Measurements from ENCODE around the gene MFSD11.
"Not testable (repeated sequence)": the region's sequence is repeated elsewhere in the genome, so short reads cannot be mapped to it uniquely, and the experiment has no call there.

Gene MFSD11

DNA sequence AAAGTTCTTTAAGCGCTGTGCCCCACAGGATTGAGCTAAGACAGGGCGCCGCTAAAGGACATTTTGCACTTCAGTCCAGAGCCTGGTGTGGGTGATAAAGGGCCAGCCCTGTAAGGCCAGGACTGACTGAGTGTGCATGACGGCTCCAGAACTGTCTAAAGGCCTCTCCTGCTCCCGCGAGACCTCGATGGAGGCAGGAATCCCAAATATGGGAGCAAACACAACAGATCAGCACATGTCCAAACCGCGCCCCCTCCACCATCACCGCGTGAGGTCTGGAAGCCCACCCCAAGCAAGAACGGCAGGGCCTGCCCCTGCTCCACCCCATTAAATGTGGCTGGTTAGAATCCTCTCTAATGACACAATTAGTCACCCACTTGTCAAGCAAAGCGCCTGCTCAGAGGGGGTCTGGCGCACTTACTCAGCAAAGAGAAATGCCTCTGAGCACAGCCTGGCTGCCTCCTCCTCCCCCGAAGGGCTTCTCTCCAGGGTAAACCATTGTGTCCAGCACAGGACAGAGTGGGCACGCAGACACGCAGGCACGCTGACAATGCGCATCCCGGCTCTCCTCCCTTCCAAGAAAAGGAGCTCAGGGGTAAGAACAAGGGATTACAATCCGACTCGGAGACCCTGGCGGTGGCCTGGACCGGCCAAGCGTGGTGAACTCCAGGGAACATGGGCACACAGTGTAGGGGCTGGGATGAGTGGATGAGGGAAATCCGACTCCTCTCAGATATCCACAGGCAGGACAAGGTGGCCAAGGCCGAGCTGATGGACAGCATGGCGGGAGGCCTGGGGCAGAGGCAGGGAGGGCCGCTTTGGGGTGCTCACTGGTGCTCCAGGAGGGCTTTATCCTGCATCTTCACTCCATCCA is 28.6 kb upstream of the MFSD11 start:
- DNase-seq (ENCODE audit: low spot score), result no peak

- not testable (repeated sequence) for DNase-seq (ENCODE audit: low spot score)
These were observed 27.7 kb upstream of the MFSD11 start for GRCh38 chr17:76709951-76710862.

GRCh38 chr17:76710863-76711611 is 26.9 kb upstream of the MFSD11 start, which contains the start of gene MXRA7:
Gene MXRA7 (minus strand): TSS chr17:76710965. CDS start chr17:76710946, 19 bp downstream.
- DNase-seq (ENCODE audit: low spot score), result peak; percentile 56

DNA sequence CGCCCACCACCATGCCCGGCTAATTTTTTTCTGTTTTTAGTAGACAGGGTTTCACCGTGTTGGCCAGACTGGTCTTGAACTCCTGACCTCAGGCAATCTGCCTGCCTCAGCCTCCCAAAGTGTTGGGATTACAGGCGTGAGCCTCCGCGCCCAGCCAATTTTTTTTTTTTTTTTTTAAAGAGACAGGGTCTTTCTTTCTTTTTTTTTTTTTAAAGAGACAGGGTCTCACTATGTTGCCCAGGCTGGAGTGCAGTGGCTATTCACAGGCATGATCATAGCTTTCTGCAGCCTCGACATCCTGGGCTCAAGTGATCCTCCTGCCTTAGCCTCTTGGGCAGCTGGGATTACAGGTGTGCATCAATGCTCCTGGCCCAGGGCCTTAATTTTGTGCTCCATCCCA is 25.6 kb upstream of the MFSD11 start:
- not testable (repeated sequence) for DNase-seq (ENCODE audit: low spot score)

DNA sequence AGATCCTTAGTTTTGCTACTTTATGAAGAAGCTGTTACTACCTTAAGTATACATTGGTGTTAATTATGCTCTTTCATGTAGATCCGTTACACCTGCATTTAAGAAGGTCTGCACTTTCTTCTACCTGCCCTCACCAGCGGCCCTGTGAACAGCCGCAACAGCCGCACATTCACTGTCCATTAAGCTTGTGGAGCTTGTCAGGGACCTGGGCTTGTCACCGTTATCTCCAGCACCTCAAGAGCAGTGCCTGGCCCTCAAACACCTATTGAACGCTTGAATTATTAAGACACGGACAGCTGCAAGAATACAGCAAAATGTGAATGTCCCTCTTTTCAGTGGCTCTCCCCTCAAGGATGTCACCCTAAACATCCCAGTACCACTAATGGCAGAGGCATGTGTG is 24.2 kb upstream of the MFSD11 start:
- no peak for DNase-seq (ENCODE audit: low spot score)

DNA sequence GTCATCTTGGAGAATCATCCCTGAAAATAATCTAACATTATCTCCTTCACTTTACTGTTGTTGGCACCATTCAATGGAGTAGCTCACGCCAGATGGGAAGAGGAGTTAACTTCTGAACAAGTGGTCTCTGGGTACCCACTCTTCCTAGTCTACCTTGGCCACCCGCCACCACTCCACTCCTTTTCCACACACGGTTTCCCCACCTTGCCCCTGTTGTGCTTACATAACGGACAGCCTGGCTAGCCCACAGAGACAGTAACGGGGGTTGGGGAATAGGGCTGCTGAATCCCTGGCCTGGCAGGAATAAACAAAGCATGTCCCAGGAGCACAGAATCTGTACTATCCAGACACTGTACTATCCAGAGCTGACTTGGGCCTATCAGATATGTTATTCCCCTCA is 23.6 kb upstream of the MFSD11 start:
- no peak for DNase-seq (ENCODE audit: low spot score)

GRCh38 chr17:76714822-76715495 is 23.0 kb upstream of the MFSD11 start:
- DNase-seq (ENCODE audit: low spot score), result peak; percentile 54

DNA sequence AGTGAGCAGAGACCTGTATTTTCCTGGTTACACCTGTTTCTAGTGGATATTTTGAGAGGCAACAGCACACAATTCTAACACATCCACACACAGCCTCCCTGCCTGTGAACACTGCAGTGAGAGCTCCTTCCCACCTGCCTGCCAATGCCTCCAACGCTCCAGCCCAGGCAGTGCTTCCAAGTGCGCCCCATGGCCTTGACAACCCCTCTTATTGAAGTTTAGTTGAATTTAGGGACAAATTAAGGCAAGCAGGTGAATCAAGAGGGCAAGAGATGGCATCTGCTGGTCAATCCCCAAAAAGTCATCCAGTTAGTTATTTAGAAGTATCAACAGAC is 22.5 kb upstream of the MFSD11 start:
- DNase-seq (ENCODE audit: low spot score), result no peak

DNA sequence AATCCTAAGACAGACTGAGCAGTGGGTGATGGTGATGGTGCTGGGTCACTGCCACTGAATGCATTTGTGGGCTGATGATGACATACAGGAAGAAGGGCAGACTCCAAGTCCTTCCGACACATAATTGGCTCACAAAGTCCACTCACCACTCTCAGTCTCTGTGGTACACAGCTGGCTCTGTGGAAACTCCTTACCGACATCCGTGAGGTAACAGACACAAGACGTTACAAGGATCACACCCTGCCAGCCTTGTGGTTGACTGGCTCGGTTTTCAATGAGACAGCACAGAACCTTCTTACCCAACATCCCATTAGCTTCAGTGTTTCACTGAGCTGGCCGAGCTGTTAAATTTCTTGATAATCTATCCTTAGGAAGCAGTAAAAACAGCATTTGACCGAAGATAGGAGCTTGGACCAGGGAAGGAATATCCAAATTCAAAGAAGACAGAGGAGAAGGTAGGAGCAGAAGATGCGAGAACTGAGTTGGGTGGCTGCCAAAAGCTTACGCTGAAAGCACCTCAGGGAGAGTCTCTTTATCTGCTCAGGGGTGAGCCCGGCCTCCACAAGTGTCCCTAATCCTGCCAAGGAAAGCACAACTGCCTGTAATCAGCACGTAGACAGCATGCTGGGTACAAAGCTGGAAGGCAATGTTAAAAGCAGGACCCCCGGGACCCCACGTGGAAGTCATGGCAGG is 21.6 kb upstream of the MFSD11 start:
- peak; percentile 60 for DNase-seq (ENCODE audit: low spot score)

GRCh38 chr17:76716839-76717215 is 21.1 kb upstream of the MFSD11 start:
- no peak for DNase-seq (ENCODE audit: low spot score)

GRCh38 chr17:76718516-76718915 is 19.4 kb upstream of the MFSD11 start:
- no peak for DNase-seq (ENCODE audit: low spot score)

GRCh38 chr17:76720211-76720610 is 17.7 kb upstream of the MFSD11 start:
- DNase-seq (ENCODE audit: low spot score), result no peak

- no peak for DNase-seq (ENCODE audit: low spot score)
These were observed 17.0 kb upstream of the MFSD11 start for GRCh38 chr17:76720941-76721340.

DNA sequence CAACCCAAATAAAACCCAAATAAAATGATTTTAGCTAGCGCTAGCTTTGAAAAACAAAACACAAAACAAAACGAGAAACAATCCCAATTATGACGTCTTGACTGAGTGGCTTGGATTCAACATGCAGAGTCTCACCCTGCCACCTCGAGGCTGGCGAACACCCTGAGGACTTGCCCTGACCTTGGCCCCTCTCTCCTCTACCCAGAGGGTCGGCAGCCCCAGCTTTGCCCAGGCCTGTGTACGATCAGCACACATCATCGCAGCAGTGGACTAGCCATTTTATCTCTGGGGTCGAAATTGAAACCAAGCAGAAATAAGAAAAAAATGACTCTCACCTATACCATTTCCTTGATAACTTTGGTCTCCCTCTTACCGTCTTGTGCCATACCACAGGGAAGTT is 16.5 kb upstream of the MFSD11 start:
- no peak for DNase-seq (ENCODE audit: low spot score)

GRCh38 chr17:76722279-76722678 is 15.6 kb upstream of the MFSD11 start:
- no peak for DNase-seq (ENCODE audit: low spot score)

- DNase-seq (ENCODE audit: low spot score), result not testable (repeated sequence)
These were observed 14.9 kb upstream of the MFSD11 start for GRCh38 chr17:76722977-76723376.

- DNase-seq (ENCODE audit: low spot score), result no peak
These were observed 14.1 kb upstream of the MFSD11 start for GRCh38 chr17:76723812-76724211.

- peak; percentile 54 for DNase-seq (ENCODE audit: low spot score)
These were observed 12.2 kb upstream of the MFSD11 start for GRCh38 chr17:76725580-76726230.

DNA sequence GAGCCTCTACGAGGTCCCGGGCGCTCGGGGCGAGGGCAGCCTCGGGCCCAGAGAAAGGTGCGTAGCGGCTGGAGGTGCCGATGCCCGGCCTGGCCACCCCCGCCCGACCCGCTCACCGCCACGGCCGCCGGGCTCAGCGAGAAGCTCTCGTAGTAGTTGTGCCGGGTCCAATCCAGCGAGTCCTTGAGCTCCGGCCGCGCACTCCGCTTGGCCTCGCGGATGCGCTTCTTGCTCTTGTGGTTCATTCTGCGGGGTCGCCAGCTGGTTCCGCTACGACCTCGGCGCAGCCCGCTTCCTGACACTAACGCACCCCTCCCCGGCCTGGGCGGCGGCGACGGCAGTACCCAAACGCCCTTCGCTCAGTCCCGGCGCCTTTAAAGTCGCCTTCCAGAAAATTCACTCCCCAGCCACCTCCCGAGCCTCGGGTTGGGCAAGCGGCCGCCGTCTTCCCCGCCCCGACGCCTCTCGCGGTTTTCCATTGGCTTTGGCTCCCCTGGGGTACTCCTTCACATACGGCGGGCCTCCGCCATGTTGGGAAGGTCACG is 11.6 kb upstream of the MFSD11 start, which contains the start of gene JMJD6:
TSS of gene JMJD6 (minus strand) at position 376 of the 545 bp plus-strand sequence. CDS start at position 245, 131 bp downstream.
- peak; percentile 94 for DNase-seq (ENCODE audit: low spot score)

Measured in pons (tissue), 1 donor.